Erythroblast (primary cell): ENCODE results near the gene KLHL29.

Experiments
- GATA1 ChIP-seq: IDR thresholded peaks from 2 replicates; pipeline ENCODE4 v1.6.1; 2011; ENCODE audit warnings: low read depth, mild to moderate bottlenecking, control low read depth, low read length, moderate library complexity
- POLR2A ChIP-seq: IDR thresholded peaks from 2 replicates; pipeline ENCODE4 v1.6.1; 2011; ENCODE audit warnings: mild to moderate bottlenecking, low read length

GRCh38 chr2:23675506-23675905, 290.5 kb downstream of the KLHL29 start:
- TF ChIP-seq POLR2A (no peak), GATA1 (no peak)
